ENCODE measurements around the gene BMPR1B.

GRCh38 chr4:95038791-95039190, 281.0 kb downstream of the BMPR1B start:
- TF ChIP-seq CTCF (IDR thresholded peaks at IDR 0.05 in 2 of 3, conservative IDR thresholded peaks at IDR 0.05 in 1 of 3; ENCODE audit: insufficient read depth in 2 of 3, low read depth in 1 of 3, low read length in 3 of 3) (no peak), STAG1 (CRISPR knock-in tag; IDR thresholded peaks at IDR 0.05; ENCODE audit: borderline replicate concordance) (no peak), ZNF395 (CRISPR knock-in tag; IDR thresholded peaks at IDR 0.05) (no peak), L3MBTL2 (IDR thresholded peaks at IDR 0.05) (no peak), TARDBP (IDR thresholded peaks at IDR 0.05) (no peak)
